Fibroblast of lung (primary cell): ENCODE data around the gene VGF. TPM values are rescaled to one million over a fixed set of nuclear protein-coding genes. Genes with fewer than 3 reads are reported as not detected.

ENCODE experiments used
- DNase-seq, 2 donors: peaks; one replicate each; pipeline versions ENCODE4 v3.0.0 to v3.0.0-alpha.2; 2010; ENCODE audit warnings: low read depth in 2 of 2
- H2AFZ ChIP-seq: 2 replicates; pipeline ENCODE4 v1.5.1; 2012; ENCODE audit warnings: low read length, control low read depth, inconsistent platforms
- H3K27ac ChIP-seq: 2 replicates; pipeline ENCODE4 v1.5.1; 2011; ENCODE audit warnings: low read length, control low read depth; ENCODE audit not compliant: insufficient read depth
- H3K27me3 ChIP-seq: 2 replicates; pipeline ENCODE4 v1.5.1; 2011; ENCODE audit warnings: mild to moderate bottlenecking, low read length; ENCODE audit not compliant: control insufficient read depth, insufficient read depth
- H3K36me3 ChIP-seq: 2 replicates; pipeline ENCODE4 v1.5.1; 2011; ENCODE audit warnings: low read length; ENCODE audit not compliant: control insufficient read depth, insufficient read depth
- H3K4me1 ChIP-seq: 2 replicates; pipeline ENCODE4 v1.5.1; 2011; ENCODE audit warnings: low read length; ENCODE audit not compliant: control insufficient read depth, insufficient read depth; ENCODE audit errors: extremely low read depth
- H3K4me2 ChIP-seq: 2 replicates; pipeline ENCODE4 v1.5.1; 2011; ENCODE audit warnings: low read length, control low read depth; ENCODE audit not compliant: insufficient read depth; ENCODE audit errors: extremely low read depth
- H3K4me3 ChIP-seq, 4 experiments: fragments of 200-600 bp in 1 of 4; sonication (generic) in 1 of 4; replicated peaks in 1 of 4; 2 replicates each; pipeline ENCODE4 v1.5.1; 2011 to 2016; ENCODE audit warnings: low read length in 4 of 4, low read depth in 3 of 4, mild to moderate bottlenecking in 3 of 4, control low read depth in 2 of 4, inconsistent platforms in 1 of 4, mixed read lengths in 1 of 4; ENCODE audit not compliant: insufficient read depth in 1 of 4; ENCODE audit errors: control extremely low read depth in 1 of 4
- H3K79me2 ChIP-seq: 2 replicates; pipeline ENCODE4 v1.5.1; 2012; ENCODE audit warnings: mild to moderate bottlenecking, low read length, inconsistent platforms; ENCODE audit not compliant: control insufficient read depth, insufficient read depth
- H3K9ac ChIP-seq: 2 replicates; pipeline ENCODE4 v1.5.1; 2011; ENCODE audit warnings: mild to moderate bottlenecking, low read length, control low read depth; ENCODE audit not compliant: insufficient read depth
- H3K9me3 ChIP-seq: 2 replicates; pipeline ENCODE4 v1.5.1; 2012; ENCODE audit warnings: low read depth, low read length; ENCODE audit not compliant: control insufficient read depth, insufficient read depth
- H4K20me1 ChIP-seq: 2 replicates; pipeline ENCODE4 v1.5.1; 2011; ENCODE audit warnings: low read length; ENCODE audit not compliant: control insufficient read depth, insufficient read depth; ENCODE audit errors: extremely low read depth
- CTCF ChIP-seq, 2 donors: IDR thresholded peaks in 1 of 2; conservative IDR thresholded peaks in 1 of 2; 1 replicate in 1 of 2; 2 replicates in 1 of 2; pipeline ENCODE4 v1.5.1; 2011 to 2012; ENCODE audit warnings: low read length in 2 of 2, control low read depth in 1 of 2, inconsistent platforms in 1 of 2, low read depth in 1 of 2, mild to moderate bottlenecking in 1 of 2
- EZH2 ChIP-seq: IDR thresholded peaks from 2 replicates; pipeline ENCODE4 v1.5.1; 2012; ENCODE audit warnings: low read length, control low read depth, mild to moderate bottlenecking; ENCODE audit errors: missing control alignments
- polyA plus RNA-seq, 2 donors: library from polyadenylated mRNA; depleted of rRNA in 1 of 2; stranded (reverse) in 1 of 2; unstranded in 1 of 2; fragments of >200 nt; gene quantifications; 2 replicates each; pipeline ENCODE4 v1.2.1, GENCODE V29; 2011 to 2012; ENCODE audit warnings: missing spikeins in 1 of 2
- total RNA-seq: library from RNA; depleted of rRNA; stranded (reverse); fragments of >200 nt; gene quantifications from 2 replicates; pipeline ENCODE4 v1.2.1, GENCODE V29; 2014

The VGF gene
- total and polyA plus RNA-seq, 2 donors (not counting 1 experiment from before 2014, with no cell fraction given), result 0.66 TPM; not detected in 1

GRCh38 chr7:101124376-101125056 is 40.9 kb downstream of the VGF start:
- Histone ChIP-seq H3K4me3 (no peak overlapping the region), H3K27ac (peak overlapping the region; percentile 92), H2AFZ (no peak overlapping the region), H3K79me2 (peaks cover 25% of the 10 kb centered on the region), H4K20me1 (no peaks in the 10 kb centered on the region), H3K9me3 (no peaks in the 10 kb centered on the region), H3K9ac (peak overlapping the region; percentile 57), H3K27me3 (no peaks in the 10 kb centered on the region), H3K4me1 (peaks cover 28% of the 10 kb centered on the region), H3K4me2 (no peak overlapping the region), H3K36me3 (peaks cover 7% of the 10 kb centered on the region)
- TF ChIP-seq CTCF (conservative IDR thresholded peaks at IDR 0.05 in 1 of 2, IDR thresholded peaks at IDR 0.05 in 1 of 2; ENCODE audit: low read depth in 1 of 2, low read length in 2 of 2) (no peak), EZH2 (no peak)
- DNase-seq, result peak; percentile 69 to 93

- H3K9ac ChIP-seq, result no peak overlapping the region
- peaks cover 7% of the 10 kb centered on the region for H3K36me3 ChIP-seq
- peak overlapping the region; percentile 97 for H3K27ac ChIP-seq
- TF ChIP-seq EZH2 (no peak), CTCF (conservative IDR thresholded peaks at IDR 0.05 in 1 of 2, IDR thresholded peaks at IDR 0.05 in 1 of 2; ENCODE audit: low read depth in 1 of 2, low read length in 2 of 2) (no peak)
- H3K27me3 ChIP-seq, result no peaks in the 10 kb centered on the region
- no peak overlapping the region for H3K4me2 ChIP-seq
- H3K4me1 ChIP-seq, result peaks cover 32% of the 10 kb centered on the region
- H4K20me1 ChIP-seq, result no peaks in the 10 kb centered on the region
- no peak overlapping the region for H2AFZ ChIP-seq
- H3K79me2 ChIP-seq, result peaks cover 19% of the 10 kb centered on the region
- no peaks in the 10 kb centered on the region for H3K9me3 ChIP-seq
- H3K4me3 ChIP-seq, result no peak overlapping the region
- no peak for DNase-seq
Observed at GRCh38 chr7:101123703-101124068, 41.7 kb downstream of the VGF start.

GRCh38 chr7:101122933-101123702 is 42.3 kb downstream of the VGF start:
- H3K79me2 ChIP-seq, result peaks cover 13% of the 10 kb centered on the region
- H2AFZ ChIP-seq, result no peak overlapping the region
- no peaks in the 10 kb centered on the region for H4K20me1 ChIP-seq
- H3K36me3 ChIP-seq, result peaks cover 3% of the 10 kb centered on the region
- TF ChIP-seq CTCF (conservative IDR thresholded peaks at IDR 0.05 in 1 of 2, IDR thresholded peaks at IDR 0.05 in 1 of 2; ENCODE audit: low read depth in 1 of 2, low read length in 2 of 2) (no peak), EZH2 (no peak)
- DNase-seq, result no peak
- H3K27me3 ChIP-seq, result no peaks in the 10 kb centered on the region
- peak overlapping the region; percentile 85 for H3K4me2 ChIP-seq
- H3K27ac ChIP-seq, result peak overlapping the region; percentile 97
- H3K9ac ChIP-seq, result no peak overlapping the region
- H3K4me1 ChIP-seq, result peaks cover 32% of the 10 kb centered on the region
- no peaks in the 10 kb centered on the region for H3K9me3 ChIP-seq
- H3K4me3 ChIP-seq, result peak overlapping the region in 1 of 4 experiments; percentile 57
